GM23248 (cell line): Measurements from ENCODE around the gene PREB. TPM values are rescaled to one million over a fixed set of nuclear protein-coding genes. Genes with fewer than 3 reads are reported as not detected.

ENCODE experiments used
- DNase-seq: peaks from one replicate; pipeline ENCODE4 v3.0.0-alpha.2; 2015
- H2AFZ ChIP-seq: fragments of 200-600 bp; sonication (generic); 2 replicates; pipeline ENCODE4 v1.6.1; 2016; ENCODE audit warnings: antibody characterized with exemption
- H3F3A ChIP-seq: fragments of 200-600 bp; sonication (generic); 2 replicates; pipeline ENCODE4 v1.6.1; 2016; ENCODE audit warnings: mild to moderate bottlenecking, antibody characterized with exemption, mixed run types; ENCODE audit not compliant: insufficient read depth
- H3K27ac ChIP-seq: fragments of 200-600 bp; sonication (generic); 2 replicates; pipeline ENCODE4 v1.5.1; 2016; ENCODE audit warnings: mild to moderate bottlenecking
- H3K27me3 ChIP-seq: fragments of 200-600 bp; sonication (generic); replicated peaks from 2 replicates; pipeline ENCODE4 v1.6.1; 2016; ENCODE audit warnings: mild to moderate bottlenecking; ENCODE audit not compliant: insufficient read depth
- H3K36me3 ChIP-seq: fragments of 200-600 bp; sonication (generic); 2 replicates; pipeline ENCODE4 v1.6.1; 2016; ENCODE audit warnings: low read depth, mild to moderate bottlenecking
- H3K4me1 ChIP-seq: fragments of 200-600 bp; sonication (generic); 2 replicates; pipeline ENCODE4 v1.6.1; 2016; ENCODE audit warnings: mild to moderate bottlenecking; ENCODE audit not compliant: insufficient read depth
- H3K4me2 ChIP-seq: fragments of 200-600 bp; sonication (generic); one replicate; pipeline ENCODE4 v1.6.1; 2016; ENCODE audit warnings: mild to moderate bottlenecking; ENCODE audit not compliant: unreplicated experiment
- H3K4me3 ChIP-seq: fragments of 200-600 bp; sonication (generic); 2 replicates; pipeline ENCODE4 v1.5.1; 2016; ENCODE audit warnings: mild to moderate bottlenecking
- H3K79me2 ChIP-seq: fragments of 200-600 bp; sonication (generic); 2 replicates; pipeline ENCODE4 v1.6.1; 2016; ENCODE audit warnings: mild to moderate bottlenecking; ENCODE audit not compliant: insufficient read depth
- H3K9ac ChIP-seq: fragments of 200-600 bp; sonication (generic); 2 replicates; pipeline ENCODE4 v1.6.1; 2016; ENCODE audit warnings: mild to moderate bottlenecking
- H3K9me2 ChIP-seq: fragments of 200-600 bp; sonication (generic); 2 replicates; pipeline ENCODE4 v1.6.1; 2016; ENCODE audit warnings: mixed run types, mild to moderate bottlenecking, moderate library complexity; ENCODE audit not compliant: insufficient read depth
- H3K9me3 ChIP-seq: fragments of 200-600 bp; sonication (generic); one replicate; pipeline ENCODE4 v1.6.1; 2017; ENCODE audit warnings: low read depth
- H4K20me1 ChIP-seq: fragments of 200-600 bp; sonication (generic); 2 replicates; pipeline ENCODE4 v1.6.0; 2016; ENCODE audit not compliant: insufficient read depth
- EZH2 ChIP-seq: fragments of 200-600 bp; sonication (generic); IDR thresholded peaks from 2 replicates; pipeline ENCODE4 v1.6.1; 2018; ENCODE audit warnings: antibody characterized with exemption, mild to moderate bottlenecking; ENCODE audit not compliant: insufficient read depth, poor library complexity, severe bottlenecking
- EZH2phosphoT487 ChIP-seq: fragments of 200-600 bp; sonication (generic); IDR thresholded peaks from 2 replicates; pipeline ENCODE4 v1.6.1; 2018; ENCODE audit warnings: antibody characterized with exemption, moderate library complexity, mild to moderate bottlenecking, low read depth; ENCODE audit not compliant: insufficient read depth
- WGBS, 2 experiments: methylation state at CpG; one replicate each; pipeline ENCODE4 v1.1.6; 2015 to 2017; ENCODE audit warnings: low lambda C conversion rate in 2 of 2, low coverage in 1 of 2; ENCODE audit errors: missing lambda C conversion rate in 2 of 2; 5-methylcytosine and 5-hydroxymethylcytosine counted together
- in situ Hi-C: fragments of 300-500 bp; cut with MboI; formaldehyde crosslinking; loops from 2 replicates; pipeline ENCODE4 v1.15.0; 2020
- polyA plus RNA-seq: library from polyadenylated mRNA; unstranded; fragments of >200 nt; fragmentation: Nextera tagmentation; extraction: Ambion mirVana; gene quantifications from 2 replicates; pipeline ENCODE4 v1.2.1, GENCODE V29; 2016
- total RNA-seq: library from RNA; depleted of rRNA; stranded (reverse); fragments of >200 nt; shearing (Covaris generic); gene quantifications from 2 replicates; pipeline ENCODE4 v1.2.3, GENCODE V29; 2014

PREB gene
- total and polyA plus RNA-seq, 2 experiments from 2014 or later, result 45.0 to 52.2 TPM

GRCh38 chr2:27133195-27133875, 1.1 kb downstream of the PREB start:
- Histone ChIP-seq H3K27ac (peak overlapping the region; percentile 59; the same call in 1 of the 2 replicates), H3F3A (no peaks in the 10 kb centered on the region), H3K9ac (peak overlapping the region; percentile 88), H3K9me2 (no peaks in the 10 kb centered on the region), H3K4me2 (peak overlapping the region; percentile 90), H3K36me3 (no peaks in the 10 kb centered on the region), H3K9me3 (no peaks in the 10 kb centered on the region), H2AFZ (peak overlapping the region; percentile 95), H3K27me3 (no peaks in the 10 kb centered on the region), H4K20me1 (no peaks in the 10 kb centered on the region), H3K79me2 (peaks cover 20% of the 10 kb centered on the region), H3K4me1 (peaks cover 11% of the 10 kb centered on the region; the same call in 1 of the 2 replicates), H3K4me3 (peak overlapping the region; percentile 96)
- no peak for TF ChIP-seq EZH2phosphoT487
- TF ChIP-seq EZH2, result no peak
- in situ Hi-C loops, result no loop called here
- WGBS, 2 experiments, result 25 to 29% methylated on average over 14 of the region's 14 CpGs
- DNase-seq, result peak; percentile 41

DNA sequence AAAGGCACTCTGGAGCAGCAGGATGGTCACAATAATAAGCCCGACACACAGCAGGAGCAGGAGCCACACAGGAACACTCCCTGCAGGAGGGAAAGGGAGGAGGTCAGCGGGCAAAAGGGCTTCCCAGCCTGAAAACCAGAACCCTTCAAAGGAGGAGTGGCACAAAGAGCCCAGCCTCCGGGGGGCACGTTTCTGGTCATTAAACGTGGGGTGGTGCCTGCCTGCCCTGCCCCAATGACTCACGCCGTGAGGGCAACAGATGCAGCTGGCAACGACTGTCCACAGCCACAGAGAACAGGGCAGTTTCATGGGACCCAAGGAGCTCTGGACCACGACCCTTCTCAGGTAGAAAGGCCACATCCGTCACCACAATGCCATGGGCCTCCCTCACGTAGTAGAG, 3.0 kb downstream of the PREB start:
- no peak for DNase-seq
- Histone ChIP-seq H3K4me1 (peaks cover 11% of the 10 kb centered on the region; the same call in 1 of the 2 replicates), H3K9ac (no peak overlapping the region), H3K4me2 (no peak overlapping the region), H3K27ac (no peak overlapping the region), H3K4me3 (no peak overlapping the region), H3K36me3 (no peaks in the 10 kb centered on the region), H4K20me1 (no peaks in the 10 kb centered on the region), H2AFZ (no peak overlapping the region), H3F3A (no peaks in the 10 kb centered on the region), H3K27me3 (no peaks in the 10 kb centered on the region), H3K79me2 (peaks cover 20% of the 10 kb centered on the region), H3K9me2 (no peaks in the 10 kb centered on the region), H3K9me3 (no peaks in the 10 kb centered on the region)
- TF ChIP-seq EZH2 (no peak), EZH2phosphoT487 (no peak)
- in situ Hi-C loops, result no loop called here
- 83 to 85% methylated on average over 11 of the region's 11 CpGs for WGBS, 2 experiments

- no peaks in the 10 kb centered on the region for H4K20me1 ChIP-seq
- no peaks in the 10 kb centered on the region for H3K9me2 ChIP-seq
- TF ChIP-seq EZH2phosphoT487, result no peak
- TF ChIP-seq EZH2, result no peak
- H3K36me3 ChIP-seq, result no peaks in the 10 kb centered on the region
- no peaks in the 10 kb centered on the region for H3K27me3 ChIP-seq
- no peaks in the 10 kb centered on the region for H3F3A ChIP-seq
- 88 to 91% methylated on average over 10 of the region's 10 CpGs for WGBS, 2 experiments
- H3K9me3 ChIP-seq, result no peaks in the 10 kb centered on the region
- no peak overlapping the region for H2AFZ ChIP-seq
- no peak for DNase-seq
- no peak overlapping the region for H3K4me2 ChIP-seq
- H3K4me1 ChIP-seq, result peaks cover 11% of the 10 kb centered on the region; the same call in 1 of the 2 replicates
- peaks cover 20% of the 10 kb centered on the region for H3K79me2 ChIP-seq
- H3K9ac ChIP-seq, result no peak overlapping the region
- no peak overlapping the region for H3K27ac ChIP-seq
- in situ Hi-C loops, result no loop called here
- H3K4me3 ChIP-seq, result no peak overlapping the region
These were observed 4.0 kb downstream of the PREB start for GRCh38 chr2:27130396-27130795.

DNA sequence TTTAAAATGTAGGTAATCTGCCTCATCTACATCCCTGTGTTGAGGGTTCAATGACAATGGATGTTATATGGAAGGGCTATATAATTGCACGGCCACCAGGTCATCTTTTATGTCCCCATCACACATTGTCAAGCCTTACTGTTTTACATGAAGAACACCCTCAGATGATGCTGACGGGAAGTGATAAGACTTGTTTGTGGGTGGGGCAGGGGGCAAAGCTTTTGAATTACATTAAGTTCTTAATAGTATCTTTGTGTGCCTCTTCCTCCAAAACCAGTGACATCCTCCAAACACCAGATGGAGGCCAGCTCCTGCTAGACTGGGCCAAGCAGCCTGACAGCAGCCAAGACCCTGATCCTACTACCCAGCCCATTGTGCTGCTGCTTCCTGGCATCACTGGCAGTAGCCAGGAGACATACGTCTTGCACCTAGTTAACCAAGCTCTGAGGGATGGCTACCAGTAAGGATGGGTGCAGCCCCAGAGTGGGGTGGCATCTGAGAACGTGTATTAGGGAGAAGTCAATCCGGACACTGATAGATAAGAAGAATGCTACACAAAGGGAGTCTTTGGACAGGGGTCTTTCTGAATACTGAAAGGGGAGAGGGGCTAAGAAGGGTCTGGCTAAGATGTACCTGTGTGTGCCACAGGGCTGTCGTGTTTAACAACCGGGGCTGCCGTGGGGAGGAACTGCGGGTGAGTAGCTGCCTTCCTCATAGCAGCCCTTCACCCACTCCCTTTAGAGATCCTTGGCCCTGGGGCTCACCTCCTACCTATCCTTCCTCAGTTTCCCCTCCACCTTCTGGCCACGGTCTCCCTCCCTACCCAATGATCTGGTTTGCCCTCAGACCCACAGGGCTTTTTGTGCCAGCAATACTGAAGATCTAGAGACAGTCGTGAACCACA, 5.5 kb downstream of the PREB start:
- no peaks in the 10 kb centered on the region for H3K27me3 ChIP-seq
- no peaks in the 10 kb centered on the region for H3K36me3 ChIP-seq
- DNase-seq, result no peak
- H3K79me2 ChIP-seq, result peaks cover 15% of the 10 kb centered on the region
- no peak overlapping the region for H2AFZ ChIP-seq
- H3K9ac ChIP-seq, result no peak overlapping the region
- no peaks in the 10 kb centered on the region for H3K9me2 ChIP-seq
- no peaks in the 10 kb centered on the region for H3K9me3 ChIP-seq
- H3K4me2 ChIP-seq, result no peak overlapping the region
- no peaks in the 10 kb centered on the region for H3F3A ChIP-seq
- TF ChIP-seq EZH2phosphoT487 (no peak), EZH2 (no peak)
- peaks cover 11% of the 10 kb centered on the region; the same call in 1 of the 2 replicates for H3K4me1 ChIP-seq
- no peak overlapping the region for H3K4me3 ChIP-seq
- 82 to 83% methylated on average over 11 of the region's 11 CpGs for WGBS, 2 experiments
- in situ Hi-C loops, result no loop called here
- no peak overlapping the region for H3K27ac ChIP-seq
- no peaks in the 10 kb centered on the region for H4K20me1 ChIP-seq
